GM13976 (cell line): ENCODE measurements around the gene AFG1L.

Experiments
- DNase-seq: peaks from one replicate; pipeline ENCODE4 v3.0.0; 2012; ENCODE audit warnings: low spot score
- in situ Hi-C: fragments of 300-500 bp; cut with MboI; formaldehyde crosslinking; loops from one replicate; pipeline ENCODE4 v1.12.0; 2022; ENCODE audit warnings: low sequenced_read_pairs, mixed read lengths, inconsistent platforms; ENCODE audit not compliant: unreplicated experiment
- TF ChIP-seq, protein P1 (sequence below): IDR thresholded peaks from 2 replicates; pipeline ENCODE4 v1.5.1; 2012; ENCODE audit warnings: borderline replicate concordance, mild to moderate bottlenecking; ENCODE audit not compliant: insufficient read depth; ENCODE audit errors: extremely low read depth, missing control alignments, control extremely low read depth

AFG1L gene

DNA sequence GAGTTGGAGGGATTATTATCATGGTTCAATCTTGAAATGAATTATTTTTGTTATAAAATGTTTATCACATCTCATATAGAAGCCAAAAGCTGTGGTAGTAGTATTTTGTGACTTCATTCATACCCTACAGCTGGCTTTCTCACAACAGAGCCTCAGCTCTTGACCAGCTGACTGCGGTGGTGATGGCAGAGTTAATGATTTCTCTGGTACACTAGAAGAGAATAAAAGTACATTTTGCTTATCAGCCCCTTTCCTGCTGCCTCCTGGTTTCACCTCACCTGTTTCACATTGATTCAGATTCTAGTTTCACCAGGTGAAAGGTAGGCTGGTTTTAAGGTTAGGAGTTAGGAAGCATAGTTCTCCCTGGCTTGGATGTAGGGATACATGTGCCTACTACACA, 55.7 kb downstream of the AFG1L start:
- DNase-seq = no peak
- in situ Hi-C loops = no loop called here
- TF ChIP-seq, protein P1, sequence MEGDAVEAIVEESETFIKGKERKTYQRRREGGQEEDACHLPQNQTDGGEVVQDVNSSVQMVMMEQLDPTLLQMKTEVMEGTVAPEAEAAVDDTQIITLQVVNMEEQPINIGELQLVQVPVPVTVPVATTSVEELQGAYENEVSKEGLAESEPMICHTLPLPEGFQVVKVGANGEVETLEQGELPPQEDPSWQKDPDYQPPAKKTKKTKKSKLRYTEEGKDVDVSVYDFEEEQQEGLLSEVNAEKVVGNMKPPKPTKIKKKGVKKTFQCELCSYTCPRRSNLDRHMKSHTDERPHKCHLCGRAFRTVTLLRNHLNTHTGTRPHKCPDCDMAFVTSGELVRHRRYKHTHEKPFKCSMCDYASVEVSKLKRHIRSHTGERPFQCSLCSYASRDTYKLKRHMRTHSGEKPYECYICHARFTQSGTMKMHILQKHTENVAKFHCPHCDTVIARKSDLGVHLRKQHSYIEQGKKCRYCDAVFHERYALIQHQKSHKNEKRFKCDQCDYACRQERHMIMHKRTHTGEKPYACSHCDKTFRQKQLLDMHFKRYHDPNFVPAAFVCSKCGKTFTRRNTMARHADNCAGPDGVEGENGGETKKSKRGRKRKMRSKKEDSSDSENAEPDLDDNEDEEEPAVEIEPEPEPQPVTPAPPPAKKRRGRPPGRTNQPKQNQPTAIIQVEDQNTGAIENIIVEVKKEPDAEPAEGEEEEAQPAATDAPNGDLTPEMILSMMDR = no peak

DNA sequence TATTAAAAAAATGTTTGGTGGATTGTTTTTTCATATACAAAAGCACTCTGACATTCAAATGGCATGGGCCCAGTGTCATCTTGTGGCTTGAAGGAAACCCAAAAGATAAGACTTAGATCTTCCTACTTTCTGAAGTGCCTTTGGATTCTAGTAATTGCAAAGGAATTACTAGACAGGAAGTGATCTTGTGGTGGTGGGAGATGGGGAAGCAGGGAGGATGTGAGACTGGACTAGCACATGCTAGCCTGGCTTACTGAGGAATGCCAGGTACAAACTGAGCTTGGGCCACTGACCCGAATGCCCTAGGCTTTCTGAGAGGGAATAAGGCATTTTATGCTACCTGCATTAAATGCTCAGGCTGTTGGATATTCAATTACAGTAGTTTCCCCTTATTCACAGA, 59.0 kb downstream of the AFG1L start:
- no peak for DNase-seq
- TF ChIP-seq, protein P1 = no peak
- in situ Hi-C loops = no loop called here

DNA sequence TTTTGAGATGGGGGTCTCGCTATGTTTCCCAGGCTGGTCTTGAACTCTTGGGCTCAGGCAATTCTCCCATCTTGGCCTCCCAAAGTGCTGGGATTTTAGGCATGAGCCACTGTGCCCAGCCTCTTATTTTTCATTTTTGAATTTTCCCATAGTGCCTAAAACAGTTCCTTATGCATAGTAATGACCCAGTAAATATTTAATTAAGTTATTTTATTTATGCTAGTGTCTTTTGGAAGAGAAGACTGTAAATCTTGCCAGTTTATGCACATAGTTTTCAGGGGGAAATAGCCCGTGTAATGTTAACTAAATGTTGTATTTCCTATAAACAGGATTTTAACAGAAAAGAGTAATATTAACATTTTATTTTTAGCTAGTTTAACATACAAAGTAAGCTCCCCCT, 60.3 kb downstream of the AFG1L start:
- in situ Hi-C loops = no loop called here
- no peak for DNase-seq
- TF ChIP-seq, protein P1 = no peak

DNA sequence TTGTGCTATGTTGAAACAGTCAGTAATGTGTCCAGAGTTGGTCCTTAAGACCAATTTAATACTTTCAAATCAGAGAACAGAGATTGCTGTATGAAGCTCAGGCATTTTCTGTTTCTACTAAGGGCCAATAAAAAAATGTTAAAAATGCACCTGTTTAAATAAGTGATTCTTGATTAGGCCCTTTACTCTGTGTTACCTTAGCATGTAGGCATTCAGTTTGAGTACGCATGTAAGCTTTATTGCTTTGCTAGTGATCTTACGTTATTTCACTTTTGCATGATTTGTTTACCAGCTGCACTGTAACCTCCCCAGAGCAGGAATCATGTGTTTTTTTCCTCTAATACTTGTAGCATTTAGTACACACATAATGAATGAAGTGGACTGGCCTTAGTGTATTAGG, 61.0 kb downstream of the AFG1L start:
- TF ChIP-seq, protein P1 = no peak
- no peak for DNase-seq
- in situ Hi-C loops = no loop called here

DNA sequence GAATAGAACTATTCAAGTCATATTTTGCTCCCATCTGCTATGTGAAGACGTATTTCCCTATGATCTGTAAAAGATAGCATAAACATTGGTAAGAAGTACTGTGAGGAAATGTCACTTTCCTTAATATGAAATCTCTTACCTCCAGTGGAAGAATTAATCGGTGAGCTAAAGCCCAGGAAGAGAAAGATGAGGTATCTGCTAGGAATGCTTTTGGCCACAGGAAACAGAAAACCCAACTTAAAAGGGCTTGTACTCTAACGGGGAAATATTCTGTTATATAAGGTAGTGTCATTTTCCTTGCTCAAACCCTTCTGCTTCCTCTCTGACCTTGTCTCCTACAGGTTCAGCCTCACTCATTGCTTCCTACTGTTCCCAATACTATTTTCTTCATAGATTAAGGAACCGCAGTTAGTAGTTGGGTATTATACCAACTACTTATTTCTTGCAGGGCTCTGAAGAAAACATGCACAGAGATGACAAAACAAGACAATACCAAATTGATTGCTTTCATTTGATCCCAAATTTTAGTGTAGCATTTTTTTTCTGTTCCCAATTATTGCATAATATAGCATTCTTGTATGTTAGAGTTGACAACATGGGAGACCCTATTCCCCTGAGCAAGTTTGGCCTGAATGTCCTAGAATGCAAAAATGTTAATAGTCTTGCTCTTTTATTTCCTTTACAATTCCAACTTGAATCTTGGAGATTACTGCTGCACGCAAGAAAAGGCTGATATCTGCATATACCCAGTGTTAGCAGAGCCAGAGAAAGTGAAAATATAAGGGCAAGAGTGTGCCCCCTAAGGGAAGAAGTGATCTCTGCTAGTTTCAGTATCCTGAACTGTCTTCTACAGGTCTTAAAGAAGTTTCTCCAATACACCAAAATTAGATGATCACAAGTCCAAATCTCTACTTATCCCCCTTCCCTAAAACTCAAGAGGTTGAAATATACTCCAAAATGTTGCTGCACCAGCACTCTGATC, 65.3 kb downstream of the AFG1L start:
- no peak for DNase-seq
- in situ Hi-C loops = no loop called here
- TF ChIP-seq, protein P1 = no peak

DNA sequence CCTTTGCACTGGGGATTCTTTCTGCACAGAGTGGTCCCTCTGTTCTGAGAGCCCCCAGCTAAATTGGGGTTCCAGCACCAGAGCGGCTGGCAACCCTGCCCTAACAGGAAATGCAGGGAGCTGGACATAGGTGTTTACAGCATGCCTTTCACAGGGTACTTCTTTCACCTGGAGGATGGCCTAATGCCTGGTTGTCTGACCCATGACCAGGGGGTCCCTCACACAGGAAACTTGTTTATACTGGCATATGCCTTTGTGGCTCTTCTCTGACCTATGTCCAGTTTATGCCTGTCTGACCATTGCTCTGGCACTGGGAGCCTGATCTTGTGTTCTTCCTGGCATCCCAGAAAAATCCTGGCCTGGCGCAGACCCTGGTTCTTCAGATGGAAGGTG, 66.1 kb downstream of the AFG1L start:
- in situ Hi-C loops = no loop called here
- TF ChIP-seq, protein P1 = no peak
- DNase-seq = no peak
